ENCODE results near the gene SLC9B1.

SLC9B1 gene

GRCh38 chr4:103019308-103020124 lies at the start of gene SLC9B1:
Gene SLC9B1 (minus strand): TSS chr4:103019705. CDS start chr4:102991711, 27,994 bp downstream.
- peak; percentile 99 for DNase-seq (ENCODE audit: low read depth)

DNA sequence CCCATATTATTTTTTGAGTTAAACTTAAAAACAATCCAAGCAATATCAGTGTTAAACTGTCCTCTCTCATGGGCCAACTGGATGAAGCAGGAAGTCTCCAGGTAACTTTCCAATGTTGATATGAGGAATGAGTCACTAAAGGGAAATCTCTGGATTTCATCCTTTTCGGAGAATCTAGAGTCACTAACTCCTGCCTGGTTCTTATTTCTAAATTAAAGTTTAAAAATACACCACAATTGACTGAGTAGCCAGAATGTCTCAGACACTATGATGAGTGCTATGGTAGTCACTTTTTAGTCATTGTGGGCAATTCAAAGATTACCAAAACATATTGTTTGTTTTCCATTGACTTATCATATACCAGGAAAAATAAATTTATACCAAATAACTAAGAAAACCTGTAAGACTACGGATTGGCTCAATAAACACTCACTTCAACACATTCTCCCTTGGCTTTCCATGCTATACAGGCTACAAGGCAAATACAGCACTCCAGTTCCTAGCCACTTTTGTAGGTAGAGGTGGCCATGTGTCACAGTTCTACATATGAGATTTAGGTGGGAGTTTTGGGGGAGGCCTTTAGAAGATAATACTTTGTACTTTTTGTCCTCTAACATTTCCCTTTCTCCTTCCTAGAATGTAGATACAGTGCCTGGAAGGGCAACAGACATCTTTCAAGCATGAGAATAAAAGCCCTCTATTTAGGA lies 48.5 kb upstream of the SLC9B1 start:
- DNase-seq (ENCODE audit: low read depth), result no peak

DNA sequence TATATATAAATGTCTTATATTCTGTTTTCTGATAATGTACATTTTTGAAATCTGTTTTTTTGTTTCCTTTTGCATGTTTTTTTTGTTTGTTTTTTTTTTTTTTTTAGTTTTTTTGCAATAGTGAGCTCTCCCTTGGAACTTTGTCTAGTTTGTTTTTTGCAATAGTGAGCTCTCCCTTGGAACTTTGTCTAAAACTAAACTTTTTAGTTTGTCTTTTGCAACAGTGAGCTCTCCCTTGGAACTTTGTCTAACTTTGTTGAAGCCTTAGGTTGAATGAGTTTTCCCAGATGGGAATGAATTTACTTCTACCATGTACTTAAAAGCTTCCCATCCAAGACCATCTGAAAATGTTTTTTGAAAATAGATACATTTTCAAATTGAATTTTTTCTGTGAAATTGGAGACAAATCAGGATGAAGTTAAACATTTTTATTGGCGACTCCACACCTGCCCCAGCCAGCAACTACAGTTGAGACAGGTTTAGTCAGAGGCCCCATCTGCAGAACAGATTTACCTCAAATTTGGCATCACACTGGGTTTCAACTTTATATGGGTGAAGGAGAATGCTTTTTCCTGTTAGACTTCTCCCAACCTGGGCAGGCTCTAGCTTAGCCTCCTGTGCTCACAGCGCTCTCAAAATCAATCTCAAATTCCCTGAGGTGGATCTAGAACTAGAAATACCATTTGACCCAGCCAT lies 41.1 kb upstream of the SLC9B1 start:
- DNase-seq (ENCODE audit: low read depth), result no peak

DNA sequence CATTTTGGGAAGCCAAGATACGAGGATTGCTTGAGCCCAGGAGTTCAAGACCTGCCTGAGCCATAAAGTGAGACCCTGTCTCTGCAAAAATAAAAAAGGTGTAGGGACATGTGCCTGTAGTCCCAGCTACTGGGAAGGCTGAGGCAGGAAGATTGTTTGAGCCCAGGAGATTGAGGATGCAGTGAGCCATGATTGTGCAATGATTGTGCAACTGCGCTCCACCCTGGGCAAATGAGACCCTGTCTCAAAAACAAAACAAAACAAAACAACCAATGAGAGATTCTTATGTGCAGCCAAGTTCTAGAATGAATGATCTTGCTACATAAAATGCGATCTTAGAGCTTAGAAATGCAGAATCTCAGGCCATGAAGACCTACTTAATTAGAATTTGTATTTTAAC lies 34.5 kb upstream of the SLC9B1 start:
- DNase-seq (ENCODE audit: low read depth), result peak; percentile 4

- DNase-seq (ENCODE audit: low read depth), result no peak
These were observed 33.3 kb upstream of the SLC9B1 start for GRCh38 chr4:103052779-103053178.

DNA sequence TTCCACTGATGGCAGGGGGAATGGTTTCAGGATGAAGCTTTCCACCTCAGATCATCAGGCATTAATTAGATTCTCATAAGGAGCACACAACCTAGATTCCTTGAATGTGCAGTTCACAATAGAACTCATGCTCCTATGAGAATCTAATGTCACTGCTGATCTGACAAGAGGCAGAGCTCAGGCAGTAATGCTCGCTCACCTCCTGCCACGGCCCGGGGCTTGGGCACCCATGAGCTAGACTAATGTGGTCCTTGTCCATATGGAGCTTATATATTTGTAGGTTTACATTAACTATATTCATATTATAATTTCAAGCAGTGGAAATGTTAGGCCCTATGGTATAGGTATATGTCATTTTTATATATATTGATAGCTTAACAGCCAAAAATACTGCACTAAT lies 32.6 kb upstream of the SLC9B1 start:
- no peak for DNase-seq (ENCODE audit: low read depth)

GRCh38 chr4:103050736-103051436 lies 31.4 kb upstream of the SLC9B1 start:
- peak; percentile 34 for DNase-seq (ENCODE audit: low read depth)

DNA sequence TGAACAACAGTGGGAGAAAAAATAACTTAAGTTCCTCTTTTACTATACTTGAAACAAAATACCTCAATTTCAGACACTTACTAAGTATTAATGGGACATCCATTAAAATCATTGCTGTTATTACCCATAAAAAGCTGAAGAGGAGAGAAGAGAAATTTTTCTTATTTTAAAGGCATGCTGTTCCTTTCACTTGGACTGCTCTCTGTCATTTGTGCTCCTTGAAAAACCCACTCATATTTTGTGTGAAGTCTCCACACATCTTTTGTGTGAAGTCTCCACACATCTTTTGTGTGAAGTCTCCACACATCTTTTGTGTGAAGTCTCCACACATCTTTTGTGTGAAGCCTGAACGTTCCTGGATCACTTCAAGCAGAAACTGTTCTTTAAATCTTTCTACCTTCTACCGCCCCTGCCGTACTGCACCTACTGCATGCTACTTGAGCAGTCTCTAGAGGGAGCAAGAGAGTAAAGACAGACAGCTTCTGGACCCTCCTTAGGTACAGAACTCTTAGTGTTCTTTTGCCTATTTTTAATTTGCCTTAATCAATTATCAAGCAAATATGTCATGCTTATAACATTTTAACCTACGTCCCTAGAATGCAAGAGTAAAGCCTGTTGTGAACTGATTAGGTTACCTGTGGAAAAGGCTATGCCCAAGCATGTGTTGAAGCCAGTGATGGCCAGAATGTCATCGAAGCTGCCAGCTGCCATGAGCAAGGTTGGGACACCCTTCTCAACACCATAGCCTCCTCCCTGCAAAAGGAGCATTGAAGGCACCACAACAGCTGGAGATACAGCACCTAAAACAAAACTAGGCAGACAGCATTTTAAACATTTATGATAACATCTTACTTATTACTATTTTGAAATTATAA lies 27.1 kb upstream of the SLC9B1 start:
- peak; percentile 53 for DNase-seq (ENCODE audit: low read depth)

DNA sequence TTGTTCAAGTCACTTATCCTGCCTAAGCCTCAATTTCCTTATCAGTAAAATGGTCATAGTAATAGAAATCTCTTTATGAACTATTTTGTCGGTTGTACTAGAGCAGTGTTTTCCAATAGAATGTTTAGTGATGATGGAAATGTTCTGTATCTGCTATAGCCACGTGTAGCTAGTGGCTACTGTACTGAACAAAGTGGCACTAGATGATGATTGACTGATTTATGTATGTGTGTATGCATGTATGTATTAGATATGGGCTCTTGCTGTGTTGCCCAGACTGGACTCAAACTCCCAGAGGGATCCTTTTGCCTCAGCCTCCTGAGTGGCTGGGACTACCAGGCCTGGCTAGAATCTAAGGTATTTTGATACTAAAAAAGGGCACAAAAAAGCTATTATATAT lies 24.7 kb upstream of the SLC9B1 start:
- no peak for DNase-seq (ENCODE audit: low read depth)

GRCh38 chr4:103036169-103036568 lies 16.7 kb upstream of the SLC9B1 start:
- no peak for DNase-seq (ENCODE audit: low read depth)

GRCh38 chr4:103032574-103032973 lies 13.1 kb upstream of the SLC9B1 start:
- peak; percentile 40 for DNase-seq (ENCODE audit: low read depth)

DNA sequence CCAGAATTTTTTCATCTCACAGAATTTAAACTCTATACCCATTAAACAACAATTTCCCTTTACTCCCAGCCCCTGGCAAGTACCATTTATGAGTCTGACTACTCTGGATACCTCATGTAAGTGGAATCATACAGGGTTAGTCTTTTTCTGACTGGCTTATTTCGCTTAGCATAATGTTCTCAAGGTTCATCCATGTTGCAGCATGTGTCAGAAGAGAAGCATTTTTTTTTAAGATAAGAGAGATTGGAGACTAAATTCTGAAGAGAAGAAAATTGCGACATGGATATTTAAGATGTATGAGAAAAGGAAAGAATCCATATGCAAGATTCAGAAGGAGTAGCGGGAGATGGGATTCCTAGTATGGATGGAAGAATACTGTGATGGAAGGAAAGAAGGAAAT lies 11.3 kb upstream of the SLC9B1 start:
- no peak for DNase-seq (ENCODE audit: low read depth)

DNA sequence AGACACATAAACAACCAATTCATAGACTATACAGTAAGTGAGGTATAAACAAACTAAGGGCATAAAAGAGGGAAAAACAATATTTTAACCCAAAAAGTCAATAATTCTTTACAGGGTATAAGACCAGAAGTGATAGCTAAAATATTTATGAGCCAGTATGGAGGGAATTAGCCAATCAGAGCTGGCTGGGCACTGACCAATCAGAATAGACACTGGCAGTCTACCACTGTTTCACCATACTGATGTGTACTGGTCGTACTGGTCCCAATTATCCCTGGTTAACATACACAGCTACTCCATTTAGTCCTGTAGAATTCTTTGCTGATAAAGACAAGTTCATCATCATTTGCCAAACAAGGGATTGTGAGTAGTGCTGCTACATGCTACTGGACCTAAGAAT lies 9.8 kb upstream of the SLC9B1 start:
- no peak for DNase-seq (ENCODE audit: low read depth)

DNA sequence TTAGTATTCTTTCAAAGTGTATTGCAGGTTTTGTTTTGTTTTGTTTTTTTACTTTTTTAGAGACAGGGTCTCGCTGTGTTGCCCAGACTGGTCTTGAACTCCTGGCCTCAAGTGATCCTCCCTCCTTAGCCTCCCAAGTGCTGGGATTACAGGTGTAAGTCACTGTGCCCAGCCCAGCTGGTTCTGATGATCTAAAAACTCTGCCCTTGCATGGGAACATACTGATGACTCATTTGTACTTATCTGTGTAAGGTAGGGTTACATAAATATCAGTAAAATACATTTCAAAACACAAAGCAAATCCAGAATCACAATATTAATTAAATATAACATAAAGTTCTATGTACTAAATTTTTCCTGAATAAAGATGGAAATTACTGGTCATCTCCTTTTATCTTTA lies 7.4 kb upstream of the SLC9B1 start:
- DNase-seq (ENCODE audit: low read depth), result peak; percentile 44

GRCh38 chr4:103024996-103025395 lies 5.5 kb upstream of the SLC9B1 start:
- DNase-seq (ENCODE audit: low read depth), result no peak

DNA sequence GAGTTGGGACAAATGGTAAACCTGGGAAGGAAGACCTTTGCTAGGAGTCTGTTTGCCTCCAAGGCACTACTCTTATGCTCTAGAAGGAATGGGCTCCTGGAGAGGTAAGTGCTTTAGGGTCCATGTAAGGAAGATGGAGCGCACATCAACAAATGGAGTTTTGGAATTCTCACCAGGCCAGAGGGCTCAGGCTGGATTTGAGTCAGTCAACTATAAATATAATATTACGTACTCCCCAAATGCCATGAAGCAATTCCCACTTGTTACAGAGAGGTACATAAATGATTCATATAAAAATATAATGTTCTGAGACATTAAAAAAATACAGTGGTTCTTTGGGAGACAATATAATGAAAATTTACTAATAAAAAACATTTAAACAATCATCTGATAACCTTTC lies 1.6 kb upstream of the SLC9B1 start:
- no peak for DNase-seq (ENCODE audit: low read depth)

DNA sequence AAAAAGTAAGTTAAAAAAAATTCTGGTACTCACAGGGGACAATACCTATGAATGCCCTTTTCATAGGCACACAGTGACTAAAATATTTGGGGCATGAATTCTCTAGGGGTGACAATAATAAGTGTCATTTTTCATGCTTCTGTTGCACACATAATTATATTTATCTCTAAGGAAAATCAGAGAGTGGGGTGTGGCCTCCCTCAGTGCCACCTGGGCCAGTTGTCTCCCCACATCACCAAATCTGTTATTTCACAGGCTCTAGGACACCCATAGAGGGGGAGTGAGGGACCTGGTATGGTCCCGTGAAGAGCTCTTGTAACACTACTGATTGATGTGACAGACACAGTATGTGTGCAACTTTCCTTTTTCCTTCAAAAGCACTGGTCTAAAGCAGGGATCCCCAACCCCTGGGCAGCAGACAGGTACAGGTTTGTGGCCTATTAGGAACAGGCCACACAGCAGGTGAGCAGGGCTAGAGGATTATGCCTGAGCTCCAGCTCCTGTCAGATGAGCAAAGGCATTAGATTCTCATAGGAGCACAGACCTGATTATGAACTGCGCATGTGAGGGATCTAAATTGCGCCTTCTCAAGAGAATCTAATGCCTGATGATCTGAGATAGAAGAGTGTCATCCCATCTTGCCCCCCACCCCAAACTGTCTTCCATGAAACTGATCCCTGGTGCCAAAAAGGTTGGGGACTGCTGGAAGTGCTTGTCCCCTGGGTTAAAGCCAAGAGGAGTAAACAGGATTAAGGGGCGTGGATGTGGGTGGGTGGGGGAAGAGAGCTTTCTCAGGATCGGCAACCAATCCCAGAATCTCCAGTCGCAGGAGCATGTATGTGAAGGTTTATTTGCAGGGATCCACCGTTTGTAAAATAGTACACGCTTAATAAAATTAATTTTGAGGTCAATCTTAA lies 856 bp downstream of the SLC9B1 start:
- no peak for DNase-seq (ENCODE audit: low read depth)

DNA sequence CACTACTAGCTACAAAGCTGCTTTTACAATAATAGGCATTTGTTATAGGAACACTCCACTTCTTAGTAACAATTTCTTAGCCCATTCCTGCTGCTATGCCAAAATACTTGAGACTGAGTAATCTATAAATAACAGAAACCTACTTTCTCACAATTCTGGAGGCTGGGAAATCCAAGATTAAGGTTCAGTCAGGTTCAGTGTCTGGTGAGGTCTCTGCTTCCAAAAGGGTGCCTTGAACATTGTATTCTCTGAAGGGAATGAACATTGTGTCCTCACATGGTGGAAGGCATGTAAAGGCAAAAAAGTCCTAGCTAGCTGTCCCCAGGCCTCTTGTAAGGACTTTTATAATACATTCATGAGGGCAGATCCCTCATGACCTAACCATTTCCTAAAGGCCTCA lies 7.0 kb downstream of the SLC9B1 start:
- DNase-seq (ENCODE audit: low read depth), result peak; percentile 4

- DNase-seq (ENCODE audit: low read depth), result peak; percentile 87
These were observed 7.4 kb downstream of the SLC9B1 start for GRCh38 chr4:103012060-103012459.

GRCh38 chr4:103011378-103012025 lies 8.0 kb downstream of the SLC9B1 start:
- peak; percentile 51 for DNase-seq (ENCODE audit: low read depth)
